Activated T-cell treated with anti-CD3 and anti-CD28 coated beads, Interleukin-2, amount 50 U/mL, for 48 hours (primary cell): ENCODE measurements around the gene FBN3.

Source experiments
- DNase-seq, 2 experiments: peaks; one replicate each; pipeline ENCODE4 v3.0.0-alpha.2; 2020

Gene FBN3

GRCh38 chr19:8148088-8148409 is 1.3 kb downstream of the FBN3 start:
- no peak for DNase-seq

DNA sequence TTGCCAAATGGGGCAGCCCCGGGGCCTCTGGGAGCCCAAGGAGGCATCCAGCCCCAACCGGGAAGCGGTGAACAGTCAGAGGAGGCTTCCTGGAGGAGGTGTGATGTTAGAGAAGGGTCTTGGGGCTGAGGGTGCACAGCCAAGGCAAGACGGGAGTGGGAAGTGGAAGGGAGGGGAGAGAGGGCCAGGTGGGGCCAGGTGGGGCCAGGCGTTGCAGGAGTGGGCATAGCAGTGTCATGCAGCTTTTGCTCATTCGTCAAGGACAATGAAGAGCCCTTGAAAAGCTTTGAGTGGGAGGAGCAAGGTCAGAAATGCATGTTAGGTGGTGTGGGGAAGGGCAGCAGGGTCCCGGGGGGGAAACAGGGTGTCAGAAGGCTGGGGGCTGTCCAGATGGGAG is 1.8 kb downstream of the FBN3 start:
- DNase-seq = no peak

DNA sequence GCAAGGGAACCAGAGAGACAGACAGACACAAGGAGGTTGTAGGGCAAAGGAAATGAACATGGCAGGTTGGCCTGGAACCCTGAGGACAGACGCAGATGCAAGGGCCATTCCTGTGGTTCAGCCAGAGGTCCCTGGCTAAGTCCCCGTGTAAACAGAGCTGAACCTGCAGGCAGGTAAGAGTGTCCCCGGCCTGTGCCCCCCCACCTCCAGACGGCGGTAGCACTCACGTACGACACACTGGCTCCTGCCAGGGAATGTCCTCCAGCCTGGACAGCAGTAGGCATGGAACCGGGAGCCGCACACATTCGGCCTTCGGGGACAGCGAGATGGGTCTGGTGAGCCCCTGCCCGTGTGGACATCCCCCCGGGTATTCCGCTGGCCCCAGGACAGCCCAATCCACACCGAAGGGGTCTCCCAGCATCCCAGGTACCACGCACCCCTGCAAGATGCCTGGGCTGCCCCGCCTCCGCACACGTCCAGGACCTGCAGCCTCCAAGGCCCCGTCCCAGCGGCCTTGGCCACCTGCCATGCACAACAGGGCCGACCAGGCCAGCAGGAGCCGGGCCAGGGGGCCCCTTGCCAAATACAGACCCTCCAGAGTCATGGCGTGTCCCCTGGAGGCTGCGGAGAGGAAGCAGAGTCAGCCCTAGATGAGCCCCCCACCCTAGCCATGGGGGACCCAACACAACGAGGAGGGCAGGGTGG is 2.4 kb downstream of the FBN3 start:
- DNase-seq = no peak

GRCh38 chr19:8144273-8144995 is 5.0 kb downstream of the FBN3 start:
- no peak for DNase-seq

DNA sequence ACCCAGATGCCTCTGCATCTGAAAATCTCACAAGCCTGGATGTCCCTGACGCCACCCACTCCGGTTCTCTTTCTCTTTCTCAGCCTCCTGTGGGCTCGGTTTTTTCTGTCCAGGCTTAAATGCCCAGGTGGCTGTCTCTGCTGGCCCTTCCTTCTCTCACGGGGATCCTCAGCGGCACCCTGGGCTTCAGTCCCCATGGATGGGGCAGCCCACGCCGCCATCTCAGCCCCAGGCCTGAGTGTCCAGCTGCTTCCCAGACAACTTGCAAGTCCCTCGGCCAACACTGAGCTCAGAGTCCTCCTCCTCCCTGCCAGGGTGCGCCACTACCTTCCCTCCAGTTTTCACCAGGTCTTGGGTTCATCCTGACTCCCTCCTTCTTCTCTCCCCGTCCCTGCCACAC is 6.4 kb downstream of the FBN3 start:
- DNase-seq = no peak

DNA sequence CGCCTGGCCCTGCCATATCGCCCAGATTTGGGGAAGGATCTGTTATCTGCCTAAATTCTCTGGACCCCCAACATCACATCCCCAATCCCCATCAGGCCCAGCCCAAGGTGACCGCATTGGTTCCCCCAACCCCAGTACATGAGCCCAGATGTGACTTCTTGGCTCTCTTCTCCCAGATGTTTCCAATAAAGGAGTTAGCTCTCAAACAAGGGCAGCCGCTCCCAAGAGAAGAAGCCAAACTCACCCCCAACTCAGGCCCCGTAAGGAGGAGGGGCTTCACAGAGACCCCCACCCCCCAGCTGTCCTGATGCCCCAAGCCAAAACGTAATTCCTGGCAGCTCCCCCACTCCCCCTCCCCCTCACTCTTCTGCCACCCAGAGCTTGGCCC is 6.9 kb downstream of the FBN3 start:
- DNase-seq = no peak

GRCh38 chr19:8141726-8142512 is 7.5 kb downstream of the FBN3 start:
- no peak for DNase-seq

DNA sequence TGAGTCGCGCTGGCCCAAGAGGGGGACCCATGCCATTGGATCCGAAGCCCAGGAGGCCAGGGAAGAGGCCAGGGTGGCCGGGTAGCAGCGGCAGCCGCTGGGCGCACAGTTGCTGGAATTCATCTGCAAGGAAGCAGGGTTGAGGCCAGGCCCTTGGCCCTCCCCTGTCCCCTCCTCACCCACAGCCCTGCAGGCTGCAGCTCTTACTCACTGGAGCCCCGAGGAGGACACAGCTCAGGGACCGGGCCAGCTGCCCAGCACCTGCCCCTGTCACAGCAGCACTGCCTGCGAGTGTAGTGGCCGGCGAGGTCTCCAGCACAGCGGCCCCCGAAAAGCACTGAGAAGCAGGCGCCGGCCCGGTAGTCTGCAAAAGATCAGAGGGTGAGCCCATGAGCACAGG is 11.2 kb downstream of the FBN3 start:
- DNase-seq = no peak

- no peak for DNase-seq
Observed at GRCh38 chr19:8137425-8137824, 12.0 kb downstream of the FBN3 start.

DNA sequence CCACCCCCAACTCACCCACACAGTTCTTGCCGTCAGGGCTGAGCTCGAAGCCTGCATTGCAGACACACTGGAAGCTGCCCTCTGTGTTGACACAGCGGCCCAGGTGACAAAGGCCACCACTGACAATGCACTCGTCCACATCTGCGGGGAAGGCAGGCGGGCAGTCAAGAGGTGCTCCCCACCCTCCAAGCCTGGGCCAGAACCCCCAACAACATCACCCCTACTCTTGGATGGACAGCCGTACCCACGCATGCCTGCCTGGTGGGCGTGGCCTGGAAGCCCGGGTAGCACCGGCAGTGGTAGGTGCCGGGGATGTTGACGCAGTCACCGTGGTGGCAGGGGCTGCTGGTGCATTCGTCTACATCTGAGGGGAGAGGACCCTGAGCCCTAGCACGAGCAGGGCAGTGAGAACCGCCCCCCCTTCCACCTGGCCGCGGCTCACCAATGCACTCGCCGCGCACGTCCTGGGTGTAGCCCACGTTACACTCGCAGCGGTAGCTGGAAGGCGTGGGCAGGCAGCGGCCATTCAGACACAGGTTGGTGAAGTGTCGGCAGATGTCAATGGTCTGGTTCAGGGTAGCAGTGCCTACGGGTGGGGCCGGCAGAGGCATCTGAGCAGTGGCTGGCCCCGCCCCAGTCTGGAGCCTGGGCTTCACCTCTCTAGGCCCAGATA is 13.3 kb downstream of the FBN3 start:
- DNase-seq = no peak

- DNase-seq = no peak
Observed at GRCh38 chr19:8132858-8133458, 16.4 kb downstream of the FBN3 start.

- DNase-seq = no peak
Observed at GRCh38 chr19:8131517-8131916, 17.9 kb downstream of the FBN3 start.

GRCh38 chr19:8129061-8129618 is 20.3 kb downstream of the FBN3 start:
- no peak for DNase-seq

GRCh38 chr19:8128551-8128950 is 20.8 kb downstream of the FBN3 start:
- DNase-seq = no peak

- no peak for DNase-seq
Observed at GRCh38 chr19:8127311-8127710, 22.1 kb downstream of the FBN3 start.

DNA sequence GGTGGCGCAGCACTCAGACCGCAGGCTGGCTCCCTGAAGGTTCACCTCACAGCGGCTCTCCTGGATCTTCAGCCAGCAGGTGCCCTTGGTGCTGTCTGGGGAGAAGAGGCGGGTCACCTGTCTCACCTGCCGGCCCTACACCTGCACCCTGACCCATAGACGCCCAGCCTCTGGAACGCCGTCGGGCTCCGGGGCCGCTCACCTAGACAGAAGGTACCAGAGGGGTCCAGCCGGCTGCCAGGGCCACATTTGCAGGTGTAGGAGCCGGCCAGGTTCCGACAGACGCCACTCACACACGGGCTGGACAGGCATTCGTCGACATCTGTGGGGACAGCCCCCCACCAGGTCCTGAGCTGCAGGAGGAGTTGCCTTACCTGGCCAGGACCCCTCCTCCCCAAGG is 22.9 kb downstream of the FBN3 start:
- DNase-seq = no peak

- no peak for DNase-seq
Observed at GRCh38 chr19:8126008-8126407, 23.4 kb downstream of the FBN3 start.

DNA sequence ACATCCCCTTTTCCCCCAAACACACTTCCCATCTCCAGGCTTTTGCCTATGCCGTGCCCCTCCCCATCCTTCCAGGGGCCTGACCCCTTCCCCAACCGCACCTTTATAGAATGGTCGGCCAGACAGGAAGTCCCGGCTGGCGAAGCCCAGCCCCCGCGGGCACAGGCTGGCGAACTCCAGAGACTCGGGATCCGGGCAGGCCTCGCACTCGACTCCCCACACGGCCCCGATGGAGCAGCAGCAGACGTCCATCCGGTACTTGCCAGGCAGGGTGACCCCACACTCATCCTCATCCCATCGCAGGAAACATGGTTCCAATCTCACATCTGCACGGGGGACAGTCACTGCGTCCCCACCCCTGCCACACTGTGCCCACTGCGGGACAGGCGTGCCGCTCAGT is 25.7 kb downstream of the FBN3 start:
- no peak for DNase-seq

GRCh38 chr19:8120636-8121480 is 28.5 kb downstream of the FBN3 start:
- DNase-seq = no peak

- no peak for DNase-seq
Observed at GRCh38 chr19:8117991-8118390, 31.4 kb downstream of the FBN3 start.

DNA sequence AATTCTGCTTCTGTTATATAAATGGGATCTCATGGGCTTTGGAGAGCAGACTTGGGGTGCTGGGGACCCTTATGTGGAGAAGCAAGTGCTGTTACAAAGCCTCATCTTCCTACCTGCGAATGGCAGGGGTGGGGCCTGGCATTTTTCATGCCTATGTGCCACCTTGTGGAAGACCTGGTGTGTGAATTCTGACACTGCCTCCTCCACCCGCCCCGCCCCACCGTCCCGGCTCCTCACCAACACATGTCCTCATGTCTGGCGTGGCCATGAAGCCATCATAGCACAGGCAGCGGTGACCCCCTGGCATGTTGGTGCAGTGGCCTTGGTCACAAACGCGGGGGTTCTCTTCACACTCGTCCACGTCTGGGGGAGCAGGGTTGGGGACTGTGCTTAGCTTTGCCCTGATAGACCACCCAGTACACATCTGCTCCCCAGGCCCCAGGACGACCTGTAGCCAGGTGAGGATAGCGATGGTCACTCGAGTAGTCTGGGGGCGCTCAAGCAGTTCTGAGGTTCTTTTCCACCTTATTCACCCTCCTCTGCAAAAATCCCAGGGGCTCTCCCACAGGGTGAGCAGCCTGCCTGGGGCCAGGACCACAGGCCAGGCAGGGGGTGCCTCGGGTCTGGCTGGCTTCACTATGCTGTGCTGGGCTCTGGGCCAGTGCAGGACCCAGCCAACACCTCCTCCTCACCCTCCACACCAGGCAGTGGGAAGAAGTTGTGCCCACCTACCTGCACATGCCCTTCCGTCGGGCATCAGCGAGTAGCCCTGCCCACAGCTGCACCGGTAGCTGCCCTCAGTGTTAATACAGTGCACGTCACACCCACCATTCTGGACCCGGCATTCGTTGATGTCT is 32.7 kb downstream of the FBN3 start:
- DNase-seq = peak in 1 of 2 experiments; percentile 17
